Stimulated activated CD8-positive, alpha-beta memory T cell treated with anti-CD3 and anti-CD28 coated beads, Interleukin-7, amount 100 ng/mL, for 48 hours (primary cell): ENCODE results near the gene ASCC3.

Source experiments
- DNase-seq, 2 donors: peaks; one replicate each; pipeline ENCODE4 v3.0.0-alpha.2; 2020; ENCODE audit warnings: low read depth in 1 of 2; ENCODE audit errors: extremely low read depth in 1 of 2

ASCC3 gene

GRCh38 chr6:100613656-100614055 is 267.5 kb downstream of the ASCC3 start:
- no peak for DNase-seq

DNA sequence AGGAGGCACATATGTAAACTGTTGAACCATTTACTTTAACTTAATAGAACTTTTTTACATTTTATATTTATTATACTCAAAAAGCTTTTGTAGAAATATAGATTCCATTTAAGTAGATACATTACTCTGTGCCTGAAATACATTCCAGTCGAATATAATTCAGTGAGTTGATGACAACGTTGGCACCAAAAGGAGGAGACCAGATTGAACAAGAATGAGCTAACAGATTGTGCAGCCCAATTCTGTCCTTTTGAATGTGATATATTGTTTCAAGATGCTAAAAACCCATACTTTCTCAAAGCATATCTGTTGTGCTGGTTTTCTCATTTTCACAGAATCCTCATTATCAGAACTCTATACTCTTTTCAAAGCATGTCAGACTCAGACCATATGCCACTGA is 269.0 kb downstream of the ASCC3 start:
- no peak for DNase-seq

DNA sequence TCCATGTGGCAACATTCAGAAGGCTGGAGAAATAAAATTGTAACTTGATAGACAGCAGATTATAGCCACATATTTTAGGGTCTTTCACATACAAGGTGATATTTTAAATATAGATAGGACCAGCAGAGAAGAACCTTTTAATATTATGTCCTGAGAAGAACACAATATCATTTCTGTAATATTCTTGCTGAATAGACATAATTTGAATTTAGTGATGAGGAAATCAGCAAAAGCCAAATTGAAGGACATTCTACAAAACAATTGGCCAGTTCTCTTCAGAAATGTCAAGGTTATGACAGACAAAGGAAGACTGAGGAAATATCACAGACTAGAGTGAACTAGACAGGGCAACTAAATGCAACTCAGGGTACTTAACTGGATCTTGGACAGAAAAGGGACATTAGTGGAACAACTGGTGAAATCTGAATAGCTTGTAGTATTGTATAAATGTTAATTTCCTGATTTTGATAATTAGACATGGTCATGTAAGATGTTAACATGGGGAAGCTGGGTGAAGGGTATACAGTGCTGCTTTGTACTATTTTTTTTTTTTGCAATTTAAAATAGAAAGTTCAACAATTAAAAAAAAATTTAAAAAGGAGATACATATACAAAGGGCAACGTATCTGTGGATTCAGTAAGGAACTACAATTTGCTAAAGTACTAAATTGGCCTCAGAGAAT is 281.9 kb downstream of the ASCC3 start:
- no peak for DNase-seq

DNA sequence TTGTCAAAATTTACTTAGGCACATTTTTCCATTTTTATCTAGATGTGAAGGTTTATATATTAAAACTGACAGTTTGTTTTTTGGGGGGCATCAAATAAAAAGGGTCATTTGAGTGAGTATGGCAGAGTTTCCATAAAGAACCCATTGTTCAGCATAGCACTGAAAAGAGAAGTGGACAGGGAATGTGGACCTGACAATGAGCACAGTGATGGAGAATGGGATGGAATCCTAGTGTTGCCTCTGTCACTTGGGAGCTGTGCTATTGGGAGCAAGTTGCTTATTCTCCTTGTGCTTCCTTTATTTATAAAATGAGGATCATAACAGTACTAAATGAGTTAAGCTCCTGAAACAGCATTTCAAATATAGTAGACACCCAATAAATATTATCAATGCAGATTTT is 285.7 kb downstream of the ASCC3 start:
- DNase-seq = no peak

DNA sequence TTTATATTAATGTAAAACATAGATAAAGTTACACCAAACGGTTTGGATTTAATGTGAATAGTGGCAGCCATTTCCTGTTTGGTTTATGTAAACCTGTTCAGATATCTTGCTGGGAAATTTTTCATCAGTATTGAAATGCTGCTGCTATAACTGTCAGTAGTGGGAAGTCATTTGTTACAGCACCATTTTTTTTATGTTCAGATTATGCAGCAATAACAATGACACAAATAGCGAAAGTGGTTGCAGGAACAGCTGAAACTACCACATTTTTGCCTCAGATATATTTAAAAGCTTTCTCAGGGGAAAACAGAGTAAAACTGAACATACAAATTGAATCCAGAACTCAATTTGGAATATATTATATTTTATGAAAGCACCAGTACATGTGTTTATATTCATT is 287.6 kb downstream of the ASCC3 start:
- no peak for DNase-seq

DNA sequence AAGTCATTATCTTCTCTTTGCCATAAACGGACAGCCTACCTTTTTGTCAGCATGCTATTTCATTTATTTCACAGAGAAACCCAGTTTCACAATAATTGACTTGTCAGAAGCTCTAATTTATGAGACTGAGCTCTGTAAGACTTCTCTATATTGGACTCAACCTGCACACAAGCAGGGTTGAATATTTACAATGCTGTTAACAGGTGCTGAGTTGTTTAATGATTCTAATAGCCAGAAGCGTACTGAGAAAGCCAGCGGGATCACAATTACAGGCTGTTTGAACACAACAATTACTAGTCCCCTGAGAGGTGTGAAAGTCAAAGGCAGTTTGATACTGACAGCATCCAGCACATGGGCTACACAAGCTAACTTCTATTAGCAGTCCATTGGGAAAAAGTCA is 288.2 kb downstream of the ASCC3 start:
- DNase-seq = no peak

- DNase-seq = no peak
These were observed 303.7 kb downstream of the ASCC3 start for GRCh38 chr6:100577425-100577824.

DNA sequence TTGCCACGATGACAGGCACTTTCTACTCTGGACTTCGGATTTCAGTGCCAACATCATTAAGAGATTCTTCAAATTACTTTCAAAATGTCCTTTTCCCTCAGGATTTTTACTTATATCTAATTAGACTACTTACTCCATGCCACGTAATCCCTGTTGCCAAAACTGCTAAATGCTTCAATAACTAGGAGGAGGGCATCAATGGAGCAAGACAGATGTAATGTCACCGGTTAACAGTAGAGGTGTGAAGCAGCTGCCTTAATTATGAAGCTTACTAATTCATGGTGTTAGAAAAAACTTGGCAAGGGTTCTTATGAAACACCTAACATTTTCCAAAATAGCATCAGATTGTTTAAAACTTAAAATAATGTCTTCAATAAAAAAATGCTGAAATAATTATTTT is 305.2 kb downstream of the ASCC3 start:
- no peak for DNase-seq

DNA sequence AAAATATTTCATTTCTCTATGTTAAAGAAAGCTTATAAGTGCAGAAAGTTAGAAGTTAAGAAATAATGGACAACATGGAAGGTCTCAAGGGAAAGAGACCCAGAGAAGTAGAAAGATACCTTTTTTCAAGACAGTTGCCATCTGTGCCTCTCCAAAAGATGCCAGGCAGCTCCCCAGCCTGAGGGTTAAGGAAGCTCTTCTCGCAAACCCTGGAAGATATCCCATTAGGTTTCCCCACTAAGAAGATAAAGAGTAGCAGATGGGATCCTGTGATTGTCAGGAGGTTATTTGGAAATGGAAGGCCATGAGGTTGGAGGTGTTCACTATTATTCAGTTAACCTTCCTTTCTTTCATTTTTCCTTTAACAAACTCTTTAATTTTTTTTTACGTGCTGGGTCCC is 306.3 kb downstream of the ASCC3 start:
- no peak for DNase-seq

DNA sequence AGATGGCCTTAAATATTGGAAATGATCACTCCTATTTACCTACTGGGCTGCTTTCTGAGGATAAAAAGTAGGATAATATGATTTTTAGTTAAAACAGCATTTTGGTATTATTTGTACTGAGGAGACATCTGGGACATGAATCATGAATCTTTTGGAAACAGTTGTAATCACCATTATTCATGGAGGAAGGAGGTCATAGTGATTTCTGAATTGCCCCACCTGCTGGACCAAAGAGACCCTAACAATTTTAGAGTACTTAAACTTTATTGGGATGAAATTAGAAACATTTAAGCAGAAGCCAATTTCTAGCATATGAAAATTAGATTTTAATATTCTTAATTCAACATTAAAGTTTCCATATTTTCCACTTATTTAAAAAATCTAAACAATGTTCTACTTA is 308.0 kb downstream of the ASCC3 start:
- no peak for DNase-seq

GRCh38 chr6:100568255-100568654 is 312.9 kb downstream of the ASCC3 start:
- no peak for DNase-seq

- DNase-seq = no peak
These were observed 314.6 kb downstream of the ASCC3 start for GRCh38 chr6:100566563-100566962.

DNA sequence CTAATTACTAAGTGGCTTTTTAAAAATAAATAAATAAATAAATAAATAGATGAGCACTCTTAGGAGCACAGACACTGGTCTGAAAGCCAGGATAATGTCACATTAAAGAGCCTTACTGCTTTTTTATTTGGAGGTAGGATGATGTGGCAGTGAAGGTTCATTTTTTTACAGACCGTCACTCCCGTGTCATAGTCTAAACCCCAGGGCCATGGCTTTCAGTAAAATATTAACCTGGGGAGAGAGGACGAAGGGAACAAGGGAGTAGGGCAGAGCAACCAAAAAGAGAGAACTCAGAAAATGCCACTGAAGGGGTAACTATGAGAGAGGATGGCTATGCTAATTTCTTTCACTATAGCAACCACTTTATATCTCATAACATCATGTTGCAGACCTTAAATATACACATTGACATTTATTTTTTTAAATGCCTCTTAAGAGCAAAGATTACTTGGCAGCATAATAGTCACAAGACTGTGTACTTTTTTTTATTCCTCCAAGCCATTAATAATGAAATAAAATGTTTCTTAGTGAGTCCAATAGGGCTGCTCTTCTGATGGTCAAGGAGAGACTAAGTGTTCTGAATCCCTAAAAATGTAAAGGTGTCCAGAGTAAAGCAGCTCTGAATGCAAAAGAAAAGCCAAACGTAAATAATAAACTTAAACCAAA is 315.6 kb downstream of the ASCC3 start:
- DNase-seq = no peak

DNA sequence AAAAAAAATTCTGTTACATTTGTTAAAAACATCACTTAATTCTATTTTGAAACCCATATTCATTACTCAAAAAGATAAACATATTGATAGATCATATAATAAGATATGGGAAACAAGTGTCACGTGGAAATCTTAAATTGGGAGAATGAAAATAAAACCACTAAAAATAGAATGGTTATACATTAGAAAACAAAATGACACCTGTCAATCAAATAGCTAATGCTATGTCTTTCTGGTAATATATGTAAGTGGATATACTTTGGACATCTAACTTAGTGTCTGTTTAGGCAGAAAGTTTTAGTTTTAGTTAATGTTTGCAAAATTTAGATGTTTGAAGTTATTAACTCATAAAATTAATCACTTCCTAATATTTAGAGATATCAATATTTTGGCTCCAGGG is 321.3 kb downstream of the ASCC3 start:
- no peak for DNase-seq

- DNase-seq = no peak
These were observed 326.9 kb downstream of the ASCC3 start for GRCh38 chr6:100554228-100554627.

GRCh38 chr6:100553243-100553642 is 327.9 kb downstream of the ASCC3 start:
- DNase-seq = no peak

- DNase-seq = no peak
These were observed 331.5 kb downstream of the ASCC3 start for GRCh38 chr6:100549406-100550167.

DNA sequence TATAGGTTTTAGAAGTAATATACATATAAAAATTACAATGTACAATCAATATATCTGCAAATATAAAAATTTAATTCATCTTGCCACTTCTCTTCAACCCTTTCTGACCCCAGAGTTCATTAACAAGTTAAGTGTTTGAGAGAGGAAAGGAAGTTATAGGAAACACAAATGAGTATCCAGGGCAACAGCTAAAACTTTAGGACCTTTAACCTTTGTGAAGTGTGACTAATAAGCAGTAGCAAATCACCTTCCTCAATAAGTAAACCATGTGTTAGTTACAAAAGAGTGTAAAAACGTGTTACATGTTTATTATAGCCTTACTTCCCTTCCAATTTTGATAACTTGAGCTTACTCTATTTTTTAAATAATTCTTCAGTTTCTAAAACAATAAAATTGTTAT is 343.0 kb downstream of the ASCC3 start:
- no peak for DNase-seq

GRCh38 chr6:100518588-100518987 is 362.5 kb downstream of the ASCC3 start:
- no peak for DNase-seq

- no peak for DNase-seq
These were observed 363.5 kb downstream of the ASCC3 start for GRCh38 chr6:100517633-100518032.

DNA sequence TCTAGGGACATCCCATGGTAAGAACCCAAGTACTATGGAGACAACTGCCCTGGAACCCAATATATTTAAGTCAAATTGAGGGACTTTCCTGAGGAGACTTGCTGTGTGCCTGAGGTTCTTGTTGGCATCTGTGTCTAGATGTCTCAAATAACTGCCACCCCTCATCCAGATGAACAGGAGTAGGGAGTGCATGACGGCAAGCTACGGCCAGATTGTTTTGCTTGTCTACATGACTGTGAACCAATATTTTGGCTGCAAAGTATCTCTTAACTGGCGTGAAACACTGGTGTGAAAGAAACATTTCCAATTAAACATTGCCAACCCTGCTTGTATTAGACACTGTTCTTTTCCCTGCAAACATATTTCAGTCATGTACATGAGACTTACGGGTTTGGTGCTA is 364.0 kb downstream of the ASCC3 start:
- no peak for DNase-seq

GRCh38 chr6:100514660-100515059 is 366.5 kb downstream of the ASCC3 start:
- DNase-seq = no peak
